ENCODE measurements around the gene KCTD16. TPM values are rescaled to one million over a fixed set of nuclear protein-coding genes. Genes with fewer than 3 reads are reported as not detected.

The KCTD16 gene
- total RNA-seq, 1 experiment from 2014 or later, result 0.08 TPM

DNA sequence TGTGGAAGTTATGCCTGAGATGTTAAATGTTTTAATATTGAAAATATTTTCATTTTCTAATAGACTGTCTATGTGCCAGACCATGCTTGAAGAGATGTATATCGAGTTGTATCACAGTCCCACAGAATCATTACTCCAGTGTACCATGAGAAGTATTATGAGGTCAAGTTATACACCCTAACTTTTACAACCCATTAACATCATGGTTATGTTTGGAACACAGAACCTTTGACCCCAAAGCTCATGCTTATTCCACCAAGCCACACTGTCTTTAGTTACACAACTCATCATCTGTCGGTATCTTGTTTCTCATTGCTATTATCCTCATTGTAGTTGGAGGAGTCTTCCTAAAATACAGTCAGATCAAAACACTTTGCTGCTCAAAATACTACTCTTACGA, 248.0 kb downstream of the KCTD16 start:
- in situ Hi-C loops (cut with HindIII; ENCODE audit: low pct_unique_long_range_greater_than_20kb, low sequenced_read_pairs) (no loop called here), intact Hi-C loops (cut with micrococcal nuclease; ENCODE audit: unreplicated experiment) (no loop called here)
- ATAC-seq, result no peak
- POLR2A ChIA-PET, result no interaction called here
- Histone ChIP-seq H3K36me3 (ENCODE audit: control insufficient read depth, insufficient read depth, low read length) (no peaks in the 10 kb centered on the region), H3K4me3 (ENCODE audit: low read depth in 2 of 2, low read length in 2 of 2) (no peak overlapping the region), H3K9me3 (ENCODE audit: control insufficient read depth, insufficient read depth, low read depth, low read length) (no peaks in the 10 kb centered on the region), H3K4me1 (ENCODE audit: control insufficient read depth, insufficient read depth, low read length) (no peaks in the 10 kb centered on the region), H3K27me3 (ENCODE audit: control insufficient read depth, insufficient read depth, low read length) (no peaks in the 10 kb centered on the region), H3K27ac (ENCODE audit: low read length) (no peak overlapping the region)
- no TSS peak for BruUV-seq (replicated peaks)
- DNase-seq (ENCODE audit: low read depth, low spot score), result no peak
- TF ChIP-seq TCF7L2 (IDR thresholded peaks at IDR 0.05; ENCODE audit: low read depth, low read length) (no peak), POLR2AphosphoS5 (IDR thresholded peaks at IDR 0.05; ENCODE audit: low read depth, low read length) (no peak), SIN3A (IDR thresholded peaks at IDR 0.05; ENCODE audit: borderline replicate concordance, insufficient read depth, low read depth, low read length) (no peak)
- TF ChIP-seq, protein P1, sequence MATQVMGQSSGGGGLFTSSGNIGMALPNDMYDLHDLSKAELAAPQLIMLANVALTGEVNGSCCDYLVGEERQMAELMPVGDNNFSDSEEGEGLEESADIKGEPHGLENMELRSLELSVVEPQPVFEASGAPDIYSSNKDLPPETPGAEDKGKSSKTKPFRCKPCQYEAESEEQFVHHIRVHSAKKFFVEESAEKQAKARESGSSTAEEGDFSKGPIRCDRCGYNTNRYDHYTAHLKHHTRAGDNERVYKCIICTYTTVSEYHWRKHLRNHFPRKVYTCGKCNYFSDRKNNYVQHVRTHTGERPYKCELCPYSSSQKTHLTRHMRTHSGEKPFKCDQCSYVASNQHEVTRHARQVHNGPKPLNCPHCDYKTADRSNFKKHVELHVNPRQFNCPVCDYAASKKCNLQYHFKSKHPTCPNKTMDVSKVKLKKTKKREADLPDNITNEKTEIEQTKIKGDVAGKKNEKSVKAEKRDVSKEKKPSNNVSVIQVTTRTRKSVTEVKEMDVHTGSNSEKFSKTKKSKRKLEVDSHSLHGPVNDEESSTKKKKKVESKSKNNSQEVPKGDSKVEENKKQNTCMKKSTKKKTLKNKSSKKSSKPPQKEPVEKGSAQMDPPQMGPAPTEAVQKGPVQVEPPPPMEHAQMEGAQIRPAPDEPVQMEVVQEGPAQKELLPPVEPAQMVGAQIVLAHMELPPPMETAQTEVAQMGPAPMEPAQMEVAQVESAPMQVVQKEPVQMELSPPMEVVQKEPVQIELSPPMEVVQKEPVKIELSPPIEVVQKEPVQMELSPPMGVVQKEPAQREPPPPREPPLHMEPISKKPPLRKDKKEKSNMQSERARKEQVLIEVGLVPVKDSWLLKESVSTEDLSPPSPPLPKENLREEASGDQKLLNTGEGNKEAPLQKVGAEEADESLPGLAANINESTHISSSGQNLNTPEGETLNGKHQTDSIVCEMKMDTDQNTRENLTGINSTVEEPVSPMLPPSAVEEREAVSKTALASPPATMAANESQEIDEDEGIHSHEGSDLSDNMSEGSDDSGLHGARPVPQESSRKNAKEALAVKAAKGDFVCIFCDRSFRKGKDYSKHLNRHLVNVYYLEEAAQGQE (IDR thresholded peaks at IDR 0.05; ENCODE audit: insufficient read depth in 1 of 2, low read depth in 2 of 2, low read length in 1 of 2), result no peak
- TF ChIP-seq, protein P2, sequence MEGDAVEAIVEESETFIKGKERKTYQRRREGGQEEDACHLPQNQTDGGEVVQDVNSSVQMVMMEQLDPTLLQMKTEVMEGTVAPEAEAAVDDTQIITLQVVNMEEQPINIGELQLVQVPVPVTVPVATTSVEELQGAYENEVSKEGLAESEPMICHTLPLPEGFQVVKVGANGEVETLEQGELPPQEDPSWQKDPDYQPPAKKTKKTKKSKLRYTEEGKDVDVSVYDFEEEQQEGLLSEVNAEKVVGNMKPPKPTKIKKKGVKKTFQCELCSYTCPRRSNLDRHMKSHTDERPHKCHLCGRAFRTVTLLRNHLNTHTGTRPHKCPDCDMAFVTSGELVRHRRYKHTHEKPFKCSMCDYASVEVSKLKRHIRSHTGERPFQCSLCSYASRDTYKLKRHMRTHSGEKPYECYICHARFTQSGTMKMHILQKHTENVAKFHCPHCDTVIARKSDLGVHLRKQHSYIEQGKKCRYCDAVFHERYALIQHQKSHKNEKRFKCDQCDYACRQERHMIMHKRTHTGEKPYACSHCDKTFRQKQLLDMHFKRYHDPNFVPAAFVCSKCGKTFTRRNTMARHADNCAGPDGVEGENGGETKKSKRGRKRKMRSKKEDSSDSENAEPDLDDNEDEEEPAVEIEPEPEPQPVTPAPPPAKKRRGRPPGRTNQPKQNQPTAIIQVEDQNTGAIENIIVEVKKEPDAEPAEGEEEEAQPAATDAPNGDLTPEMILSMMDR (IDR thresholded peaks at IDR 0.05), result no peak
- CTCF ChIA-PET, result no interaction called here

DNA sequence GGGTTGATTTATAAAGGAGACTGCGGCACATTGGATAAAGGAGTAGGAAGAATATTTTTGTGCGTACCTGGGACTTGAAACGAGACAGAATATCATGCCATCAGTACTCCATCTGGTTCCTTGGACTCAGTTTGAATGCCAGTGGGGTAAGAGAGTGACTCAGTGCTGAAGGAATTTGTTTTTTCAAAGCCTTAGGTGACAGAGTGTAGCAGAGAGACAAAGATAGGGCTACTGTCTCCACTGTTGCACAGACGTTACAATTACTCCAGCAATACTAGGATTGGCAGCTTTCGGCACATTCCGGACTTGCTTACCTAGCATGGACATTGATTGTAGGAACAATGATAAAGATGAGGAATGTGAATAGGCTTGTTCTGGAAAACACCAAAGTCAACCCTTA, 250.7 kb downstream of the KCTD16 start:
- ChIA-PET POLR2A (no interaction called here), CTCF (interaction anchor here (0.9 kb wide), 1 partner anchor 709 kb away, joined by 3 read pairs; no protein-coding TSS in a partner anchor)
- Histone ChIP-seq H3K4me3 (ENCODE audit: low read depth in 2 of 2, low read length in 2 of 2) (no peak overlapping the region), H3K36me3 (ENCODE audit: control insufficient read depth, insufficient read depth, low read length) (no peaks in the 10 kb centered on the region), H3K9me3 (ENCODE audit: control insufficient read depth, insufficient read depth, low read depth, low read length) (no peaks in the 10 kb centered on the region), H3K27ac (ENCODE audit: low read length) (no peak overlapping the region), H3K4me1 (ENCODE audit: control insufficient read depth, insufficient read depth, low read length) (no peaks in the 10 kb centered on the region), H3K27me3 (ENCODE audit: control insufficient read depth, insufficient read depth, low read length) (no peaks in the 10 kb centered on the region)
- BruUV-seq (replicated peaks), result no TSS peak
- DNase-seq (ENCODE audit: low read depth, low spot score), result no peak
- in situ Hi-C loops (cut with HindIII; ENCODE audit: low pct_unique_long_range_greater_than_20kb, low sequenced_read_pairs), result no loop called here
- ATAC-seq, result no peak
- intact Hi-C loops (cut with micrococcal nuclease; ENCODE audit: unreplicated experiment), result no loop called here
- TF ChIP-seq TCF7L2 (IDR thresholded peaks at IDR 0.05; ENCODE audit: low read depth, low read length) (no peak), SIN3A (IDR thresholded peaks at IDR 0.05; ENCODE audit: borderline replicate concordance, insufficient read depth, low read depth, low read length) (no peak), POLR2AphosphoS5 (IDR thresholded peaks at IDR 0.05; ENCODE audit: low read depth, low read length) (no peak)
- TF ChIP-seq, protein P1 (IDR thresholded peaks at IDR 0.05; ENCODE audit: insufficient read depth in 1 of 2, low read depth in 2 of 2, low read length in 1 of 2), result no peak
- TF ChIP-seq, protein P2 (IDR thresholded peaks at IDR 0.05), result no peak

Data from Panc1 (cell line).